H9 (cell line): ENCODE results near the gene LHPP. TPM values are rescaled to one million over a fixed set of nuclear protein-coding genes. Genes with fewer than 3 reads are reported as not detected.

ENCODE experiments used
- DNase-seq: peaks from one replicate; pipeline ENCODE4 v3.0.0-alpha.2; 2017
- H2AFZ ChIP-seq: one replicate; pipeline ENCODE4 v1.6.1; 2013; ENCODE audit warnings: mild to moderate bottlenecking, low read length, control low read depth, moderate library complexity
- H2AK5ac ChIP-seq: 2 replicates; pipeline ENCODE4 v1.6.1; 2013; ENCODE audit warnings: low read length, control low read depth, mixed read lengths; ENCODE audit not compliant: insufficient read length
- H2BK120ac ChIP-seq: one replicate; pipeline ENCODE4 v1.6.1; 2013; ENCODE audit warnings: low read depth, mild to moderate bottlenecking, low read length, control low read depth, inconsistent platforms; ENCODE audit not compliant: poor library complexity, severe bottlenecking
- H2BK12ac ChIP-seq: 2 replicates; pipeline ENCODE4 v1.6.1; 2013; ENCODE audit warnings: low read length, control low read depth, mixed read lengths, low read depth; ENCODE audit not compliant: insufficient read length
- H2BK15ac ChIP-seq: 2 replicates; pipeline ENCODE4 v1.6.1; 2013; ENCODE audit warnings: low read depth, low read length, control low read depth
- H2BK20ac ChIP-seq: one replicate; pipeline ENCODE4 v1.6.1; 2013; ENCODE audit warnings: low read depth, mild to moderate bottlenecking, low read length, control low read depth, inconsistent platforms; ENCODE audit not compliant: poor library complexity, severe bottlenecking
- H2BK5ac ChIP-seq: 2 replicates; pipeline ENCODE4 v1.6.1; 2013; ENCODE audit warnings: low read length, control low read depth, mixed read lengths; ENCODE audit not compliant: insufficient read length
- H3K14ac ChIP-seq: 2 replicates; pipeline ENCODE4 v1.6.1; 2013; ENCODE audit warnings: low read length, control low read depth; ENCODE audit not compliant: insufficient read depth
- H3K18ac ChIP-seq: 2 replicates; pipeline ENCODE4 v1.6.1; 2013; ENCODE audit warnings: low read depth, mild to moderate bottlenecking, mixed read lengths, low read length, control low read depth; ENCODE audit not compliant: insufficient read length
- H3K23ac ChIP-seq: 2 replicates; pipeline ENCODE4 v1.6.1; 2013; ENCODE audit warnings: low read length, control low read depth, mixed read lengths, low read depth; ENCODE audit not compliant: insufficient read length
- H3K23me2 ChIP-seq: 2 replicates; pipeline ENCODE4 v1.6.1; 2013; ENCODE audit warnings: low read depth, mild to moderate bottlenecking, mixed read lengths, low read length, control low read depth; ENCODE audit not compliant: insufficient read length, poor library complexity, severe bottlenecking
- H3K27ac ChIP-seq: 2 replicates; pipeline ENCODE4 v1.5.1; 2013; ENCODE audit warnings: low read length, control low read depth, mixed read lengths, low read depth; ENCODE audit not compliant: insufficient read length
- H3K27me3 ChIP-seq: 2 replicates; pipeline ENCODE4 v1.6.1; 2013; ENCODE audit warnings: low read length, control low read depth, inconsistent platforms; ENCODE audit not compliant: insufficient read depth
- H3K4ac ChIP-seq: 2 replicates; pipeline ENCODE4 v1.6.1; 2013; ENCODE audit warnings: low read depth, mild to moderate bottlenecking, control low read depth, inconsistent platforms, low read length, moderate library complexity
- H3K4me1 ChIP-seq: 2 replicates; pipeline ENCODE4 v1.6.1; 2013; ENCODE audit warnings: low read length, control low read depth, inconsistent platforms; ENCODE audit not compliant: insufficient read depth
- H3K4me2 ChIP-seq: 2 replicates; pipeline ENCODE4 v1.6.1; 2013; ENCODE audit warnings: low read length, control low read depth, mixed read lengths; ENCODE audit not compliant: insufficient read length, insufficient read depth
- H3K56ac ChIP-seq: 2 replicates; pipeline ENCODE4 v1.6.1; 2013; ENCODE audit warnings: low read depth, mild to moderate bottlenecking, mixed read lengths, low read length, control low read depth; ENCODE audit not compliant: insufficient read length
- H3K79me1 ChIP-seq: 2 replicates; pipeline ENCODE4 v1.6.1; 2013; ENCODE audit warnings: low read depth, mild to moderate bottlenecking, moderate library complexity, low read length, control low read depth, inconsistent platforms; ENCODE audit not compliant: insufficient read depth, poor library complexity, severe bottlenecking
- H3K79me2 ChIP-seq: 2 replicates; pipeline ENCODE4 v1.6.1; 2013; ENCODE audit warnings: low read length, control low read depth, inconsistent platforms; ENCODE audit not compliant: insufficient read depth
- H3K9ac ChIP-seq: 2 replicates; pipeline ENCODE4 v1.6.1; 2013; ENCODE audit warnings: low read length, control low read depth, mixed read lengths; ENCODE audit not compliant: insufficient read length; ENCODE audit errors: extremely low read depth
- H3K9me3 ChIP-seq: one replicate; pipeline ENCODE4 v1.6.1; 2013; ENCODE audit warnings: low read depth, low read length, inconsistent platforms; ENCODE audit not compliant: control insufficient read depth
- H3T11ph ChIP-seq: one replicate; pipeline ENCODE4 v1.6.1; 2013; ENCODE audit warnings: mild to moderate bottlenecking, low read length, control low read depth, inconsistent platforms
- H4K20me1 ChIP-seq: one replicate; pipeline ENCODE4 v1.6.1; 2013; ENCODE audit not compliant: control insufficient read depth, insufficient read length, insufficient read depth
- H4K5ac ChIP-seq: 2 replicates; pipeline ENCODE4 v1.6.1; 2013; ENCODE audit warnings: low read depth, mild to moderate bottlenecking, mixed read lengths, low read length, control low read depth; ENCODE audit not compliant: insufficient read length
- H4K8ac ChIP-seq: replicated peaks from 2 replicates; pipeline ENCODE4 v1.6.1; 2013; ENCODE audit warnings: low read length, control low read depth, mixed read lengths, low read depth; ENCODE audit not compliant: insufficient read length
- H4K91ac ChIP-seq: 2 replicates; pipeline ENCODE4 v1.6.1; 2013; ENCODE audit warnings: low read depth, mild to moderate bottlenecking, moderate library complexity, mixed read lengths, low read length, control low read depth; ENCODE audit not compliant: insufficient read length
- H3K27ac Mint-ChIP-seq, 3 experiments: 2 replicates in 2 of 3; 3 replicates in 1 of 3; pipeline ENCODE4 v1.8.0; 2020 to 2021; ENCODE audit warnings: mixed read lengths in 3 of 3, mild to moderate bottlenecking in 1 of 3, moderate library complexity in 1 of 3
- H3K27me3 Mint-ChIP-seq: 2 replicates; pipeline ENCODE4 v1.8.0; 2021; ENCODE audit warnings: low read depth, mild to moderate bottlenecking, moderate library complexity, mixed read lengths
- H3K36me3 Mint-ChIP-seq, 3 experiments: 2 replicates in 2 of 3; 3 replicates in 1 of 3; pipeline ENCODE4 v1.8.0; 2020 to 2021; ENCODE audit warnings: low read depth in 3 of 3, mixed read lengths in 3 of 3; ENCODE audit not compliant: insufficient read depth in 1 of 3
- H3K4me1 Mint-ChIP-seq, 2 experiments: 2 replicates each; pipeline ENCODE4 v1.8.0; 2020; ENCODE audit warnings: mixed read lengths in 2 of 2
- H3K4me3 Mint-ChIP-seq, 2 experiments: 2 replicates in 1 of 2; 3 replicates in 1 of 2; pipeline ENCODE4 v1.8.0; 2020 to 2021; ENCODE audit warnings: mild to moderate bottlenecking in 2 of 2, mixed read lengths in 2 of 2, moderate library complexity in 1 of 2
- H3K9me3 Mint-ChIP-seq, 2 experiments: 2 replicates in 1 of 2; 3 replicates in 1 of 2; pipeline ENCODE4 v1.8.0; 2020; ENCODE audit warnings: mild to moderate bottlenecking in 2 of 2, mixed read lengths in 2 of 2, moderate library complexity in 1 of 2
- WGBS: extraction: QIAGEN DNeasy Blood & Tissue Kit; methylation state at CpG from one replicate; pipeline ENCODE4 v1.1.7; 2013; ENCODE audit warnings: missing lambda C conversion rate, low lambda C conversion rate, mixed read lengths; ENCODE audit not compliant: insufficient read length; ENCODE audit errors: extremely low coverage; 5-methylcytosine and 5-hydroxymethylcytosine counted together
- total RNA-seq: library from RNA; stranded (reverse); gene quantifications from 2 replicates; pipeline ENCODE4 v1.2.1, GENCODE V29; 2021
- TF ChIP-seq, protein P1 (sequence below): fragments of 200-600 bp; sonication (generic); conservative IDR thresholded peaks from 3 replicates; pipeline ENCODE4 v1.8.0; 2021; ENCODE audit warnings: antibody characterized with exemption, mild to moderate bottlenecking

Gene LHPP
- total RNA-seq, 1 experiment from 2014 or later: 29.6 TPM

DNA sequence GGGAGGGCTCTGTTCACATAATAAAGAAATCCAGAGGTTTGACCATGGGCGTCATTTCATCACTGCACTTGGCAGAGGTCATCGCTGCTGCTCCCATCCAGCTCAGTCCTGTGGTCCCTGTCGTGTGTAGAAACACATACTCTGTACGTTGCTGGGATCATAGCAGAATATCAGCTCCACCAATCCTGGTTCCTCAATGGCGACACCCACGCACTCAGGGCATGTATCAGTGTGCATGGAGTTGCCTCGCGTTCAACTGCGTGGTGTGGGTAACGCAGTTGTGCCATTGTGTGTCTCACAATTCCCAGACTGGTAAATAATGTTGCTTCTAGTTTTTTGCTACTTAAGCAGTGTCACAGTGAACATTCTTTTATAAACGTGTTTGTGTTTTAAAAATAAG, 111.1 kb downstream of the LHPP start:
- Histone ChIP-seq H3K27ac (no peak overlapping the region), H2BK12ac (no peak overlapping the region), H3K79me1 (no peaks in the 10 kb centered on the region), H2AFZ (no peak overlapping the region), H4K91ac (no peak overlapping the region), H4K8ac (no peak overlapping the region), H3K9me3 (no peaks in the 10 kb centered on the region), H4K20me1 (no peaks in the 10 kb centered on the region), H3K4ac (no peak overlapping the region), H3T11ph (no peak overlapping the region), H2BK15ac (no peak overlapping the region), H3K79me2 (no peaks in the 10 kb centered on the region), H3K14ac (no peak overlapping the region), H2BK120ac (no peak overlapping the region), H2BK20ac (no peak overlapping the region), H3K9ac (no peak overlapping the region), H3K23me2 (no peaks in the 10 kb centered on the region), H2BK5ac (no peak overlapping the region), H3K4me1 (no peaks in the 10 kb centered on the region), H3K4me2 (no peak overlapping the region), H3K23ac (no peak overlapping the region), H4K5ac (no peak overlapping the region), H3K27me3 (no peaks in the 10 kb centered on the region), H3K18ac (no peak overlapping the region), H2AK5ac (no peak overlapping the region), H3K56ac (no peak overlapping the region)
- Mint-ChIP-seq H3K9me3 (peaks cover 0 to 3% of the 10 kb centered on the region in 2 experiments; a peak in 1 of 5 replicates), H3K4me1 (peaks cover 0 to 4% of the 10 kb centered on the region in 2 experiments; a peak in 2 of 4 replicates), H3K4me3 (no peak overlapping the region), H3K27ac (no peak overlapping the region), H3K27me3 (no peaks in the 10 kb centered on the region; the same call in 1 of the 2 replicates), H3K36me3 (no peaks in the 10 kb centered on the region)
- WGBS: no CpG with 5 or more reads among the region's 11 CpGs
- no peak for DNase-seq
- TF ChIP-seq, protein P1, sequence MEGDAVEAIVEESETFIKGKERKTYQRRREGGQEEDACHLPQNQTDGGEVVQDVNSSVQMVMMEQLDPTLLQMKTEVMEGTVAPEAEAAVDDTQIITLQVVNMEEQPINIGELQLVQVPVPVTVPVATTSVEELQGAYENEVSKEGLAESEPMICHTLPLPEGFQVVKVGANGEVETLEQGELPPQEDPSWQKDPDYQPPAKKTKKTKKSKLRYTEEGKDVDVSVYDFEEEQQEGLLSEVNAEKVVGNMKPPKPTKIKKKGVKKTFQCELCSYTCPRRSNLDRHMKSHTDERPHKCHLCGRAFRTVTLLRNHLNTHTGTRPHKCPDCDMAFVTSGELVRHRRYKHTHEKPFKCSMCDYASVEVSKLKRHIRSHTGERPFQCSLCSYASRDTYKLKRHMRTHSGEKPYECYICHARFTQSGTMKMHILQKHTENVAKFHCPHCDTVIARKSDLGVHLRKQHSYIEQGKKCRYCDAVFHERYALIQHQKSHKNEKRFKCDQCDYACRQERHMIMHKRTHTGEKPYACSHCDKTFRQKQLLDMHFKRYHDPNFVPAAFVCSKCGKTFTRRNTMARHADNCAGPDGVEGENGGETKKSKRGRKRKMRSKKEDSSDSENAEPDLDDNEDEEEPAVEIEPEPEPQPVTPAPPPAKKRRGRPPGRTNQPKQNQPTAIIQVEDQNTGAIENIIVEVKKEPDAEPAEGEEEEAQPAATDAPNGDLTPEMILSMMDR: no peak
